AG04449 (cell line): ENCODE results near the gene NEIL3.

Experiments used
- CTCF ChIA-PET: fragments of 350-600 bp; formaldehyde crosslinking; extraction: SDS; loops from one replicate; lab custom pipeline; 2021; ENCODE audit warnings: antibody characterized with exemption; lab: Yijun Ruan, JAX
- POLR2A ChIA-PET: fragments of 400-600, 350-600 bp; formaldehyde crosslinking; extraction: SDS; loops from one replicate; lab custom pipeline; 2020; ENCODE audit warnings: antibody characterized with exemption, inconsistent platforms; lab: Yijun Ruan, JAX
- DNase-seq: peaks from one replicate; pipeline ENCODE4 v3.0.0-alpha.2; 2010; ENCODE audit warnings: low read depth, low spot score
- H3K4me3 ChIP-seq: 2 replicates; pipeline ENCODE4 v1.5.1; 2011; ENCODE audit warnings: low read depth, mild to moderate bottlenecking, control low read depth, low read length
- TF ChIP-seq, protein P1 (sequence below): IDR thresholded peaks from one replicate; pipeline ENCODE4 v1.5.1; 2011; ENCODE audit warnings: mild to moderate bottlenecking, moderate library complexity, low read length, control low read depth, inconsistent platforms; ENCODE audit not compliant: insufficient read depth; ENCODE audit errors: missing control alignments

The NEIL3 gene

DNA sequence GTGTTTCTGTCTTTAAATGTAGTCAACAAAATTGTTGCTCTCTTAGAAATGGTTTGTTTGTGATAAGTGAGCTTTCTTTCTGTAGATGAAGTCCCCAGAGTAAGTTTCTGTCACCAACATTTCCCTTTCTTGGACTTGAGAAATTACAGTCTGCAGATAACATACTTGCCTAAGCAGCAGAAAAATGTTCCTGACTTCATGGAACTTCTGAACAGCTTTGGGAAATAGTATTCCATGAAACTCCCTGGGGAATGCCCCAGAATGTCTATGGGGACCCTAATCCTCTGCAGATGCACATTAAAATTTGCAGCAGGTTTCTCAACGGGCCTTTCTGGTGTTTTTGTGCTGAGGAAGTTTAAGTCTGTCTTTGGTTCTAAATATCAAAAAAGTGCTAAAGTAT, 38.6 kb upstream of the NEIL3 start:
- POLR2A ChIA-PET, result no interaction called here
- no peak overlapping the region for H3K4me3 ChIP-seq
- CTCF ChIA-PET, result no interaction called here
- no peak for DNase-seq
- TF ChIP-seq, protein P1, sequence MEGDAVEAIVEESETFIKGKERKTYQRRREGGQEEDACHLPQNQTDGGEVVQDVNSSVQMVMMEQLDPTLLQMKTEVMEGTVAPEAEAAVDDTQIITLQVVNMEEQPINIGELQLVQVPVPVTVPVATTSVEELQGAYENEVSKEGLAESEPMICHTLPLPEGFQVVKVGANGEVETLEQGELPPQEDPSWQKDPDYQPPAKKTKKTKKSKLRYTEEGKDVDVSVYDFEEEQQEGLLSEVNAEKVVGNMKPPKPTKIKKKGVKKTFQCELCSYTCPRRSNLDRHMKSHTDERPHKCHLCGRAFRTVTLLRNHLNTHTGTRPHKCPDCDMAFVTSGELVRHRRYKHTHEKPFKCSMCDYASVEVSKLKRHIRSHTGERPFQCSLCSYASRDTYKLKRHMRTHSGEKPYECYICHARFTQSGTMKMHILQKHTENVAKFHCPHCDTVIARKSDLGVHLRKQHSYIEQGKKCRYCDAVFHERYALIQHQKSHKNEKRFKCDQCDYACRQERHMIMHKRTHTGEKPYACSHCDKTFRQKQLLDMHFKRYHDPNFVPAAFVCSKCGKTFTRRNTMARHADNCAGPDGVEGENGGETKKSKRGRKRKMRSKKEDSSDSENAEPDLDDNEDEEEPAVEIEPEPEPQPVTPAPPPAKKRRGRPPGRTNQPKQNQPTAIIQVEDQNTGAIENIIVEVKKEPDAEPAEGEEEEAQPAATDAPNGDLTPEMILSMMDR, result no peak

DNA sequence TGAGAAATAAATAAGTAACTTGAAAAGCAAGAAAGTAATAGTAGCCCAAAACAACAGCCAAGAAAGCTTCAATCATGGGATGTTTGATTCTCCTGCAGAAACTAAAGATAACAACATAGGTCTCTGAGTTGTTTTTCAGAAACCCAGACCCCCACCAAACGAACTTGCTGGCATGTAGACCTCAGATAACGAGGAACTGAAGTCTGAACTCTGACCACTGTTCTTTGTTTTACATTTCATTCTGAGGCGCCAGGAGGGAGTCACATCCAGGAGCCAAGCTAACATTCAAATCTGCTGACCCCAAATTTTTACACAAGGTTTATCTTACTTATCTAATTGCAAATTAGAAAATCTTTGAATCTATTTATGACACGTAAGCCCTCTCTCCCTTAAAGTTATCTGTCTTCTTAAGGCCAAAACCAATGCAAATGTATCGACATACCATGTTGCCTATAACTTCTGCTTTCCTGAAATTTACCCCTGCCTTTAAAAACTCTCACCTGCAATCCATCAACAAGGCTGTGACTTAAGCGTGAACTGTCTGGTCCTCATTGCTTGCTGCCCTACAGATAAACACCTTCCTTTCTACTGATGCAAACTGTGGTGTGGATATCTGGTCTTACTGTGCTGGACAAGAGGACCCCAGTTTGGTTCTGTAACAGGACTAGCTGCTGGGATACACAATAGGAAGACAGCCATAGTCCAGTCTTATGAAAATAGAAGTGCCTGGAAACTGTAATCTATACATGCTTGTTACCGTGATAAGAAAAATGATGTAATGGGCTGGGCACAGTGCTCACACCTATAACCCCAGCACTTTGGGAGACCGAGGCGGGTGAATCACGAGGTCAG, 37.5 kb upstream of the NEIL3 start:
- TF ChIP-seq, protein P1, result no peak
- H3K4me3 ChIP-seq, result no peak overlapping the region
- ChIA-PET POLR2A (no interaction called here), CTCF (interaction anchor here (0.7 kb wide), 1 partner anchor 68 kb away, joined by 3 read pairs; no protein-coding TSS in a partner anchor)
- DNase-seq, result no peak

DNA sequence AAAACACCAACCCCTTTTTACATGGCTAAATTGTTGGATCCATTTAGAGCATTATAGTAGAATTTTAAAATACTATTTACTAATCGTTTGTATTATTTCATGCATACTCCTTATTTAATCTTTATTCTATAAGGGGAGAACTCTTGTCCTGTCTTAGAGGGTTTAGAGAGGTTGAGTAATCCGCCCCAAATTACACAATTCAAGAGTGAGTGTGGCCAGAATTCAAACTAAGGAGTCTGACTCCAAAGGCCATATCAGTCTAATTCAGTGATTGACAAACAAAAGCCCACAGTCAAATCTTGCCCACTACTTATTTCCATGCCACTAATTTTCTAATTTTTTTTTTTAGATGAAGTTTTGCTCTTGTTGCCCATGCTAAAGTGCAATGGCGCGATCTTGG, 33.7 kb upstream of the NEIL3 start:
- ChIA-PET POLR2A (no interaction called here), CTCF (interaction anchor here (1.5 kb wide), 1 partner anchor 26 kb away, joined by 6 read pairs; no protein-coding TSS in a partner anchor)
- no peak overlapping the region for H3K4me3 ChIP-seq
- TF ChIP-seq, protein P1, result no peak
- DNase-seq, result no peak

DNA sequence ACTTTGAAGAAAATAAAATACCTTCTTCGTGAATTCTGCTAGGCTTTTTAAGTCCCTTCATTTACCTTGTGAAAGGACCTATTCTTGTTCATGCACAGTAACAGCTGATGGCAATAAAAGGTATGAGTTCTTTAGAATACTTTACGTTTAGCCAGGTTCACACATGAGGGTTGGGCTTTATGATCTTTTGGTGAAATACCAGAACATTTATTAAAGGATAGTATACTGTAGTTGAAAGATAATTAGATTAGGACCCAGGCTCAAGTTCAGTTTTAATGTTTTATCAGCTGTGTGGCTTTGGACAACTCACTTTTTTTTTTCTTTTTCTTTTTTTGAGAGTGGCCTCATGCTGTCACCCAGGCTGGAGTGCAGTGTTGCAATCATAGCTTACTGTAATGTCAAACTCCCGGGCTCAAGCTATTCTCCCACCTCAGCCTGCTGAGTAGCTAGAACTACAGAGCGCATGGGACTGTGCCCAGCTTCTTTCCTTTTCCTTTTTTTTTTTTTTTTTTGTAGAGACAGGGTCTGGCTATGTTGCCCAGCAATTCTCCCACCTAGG, 28.2 kb upstream of the NEIL3 start:
- DNase-seq, result no peak
- TF ChIP-seq, protein P1, result no peak
- ChIA-PET CTCF (interaction anchor here (0.9 to 1.5 kb wide), 4 partner anchors 15 to 57 kb away, joined by 3 to 4 read pairs (median 3); no protein-coding TSS in a partner anchor), POLR2A (no interaction called here)
- H3K4me3 ChIP-seq, result no peak overlapping the region

DNA sequence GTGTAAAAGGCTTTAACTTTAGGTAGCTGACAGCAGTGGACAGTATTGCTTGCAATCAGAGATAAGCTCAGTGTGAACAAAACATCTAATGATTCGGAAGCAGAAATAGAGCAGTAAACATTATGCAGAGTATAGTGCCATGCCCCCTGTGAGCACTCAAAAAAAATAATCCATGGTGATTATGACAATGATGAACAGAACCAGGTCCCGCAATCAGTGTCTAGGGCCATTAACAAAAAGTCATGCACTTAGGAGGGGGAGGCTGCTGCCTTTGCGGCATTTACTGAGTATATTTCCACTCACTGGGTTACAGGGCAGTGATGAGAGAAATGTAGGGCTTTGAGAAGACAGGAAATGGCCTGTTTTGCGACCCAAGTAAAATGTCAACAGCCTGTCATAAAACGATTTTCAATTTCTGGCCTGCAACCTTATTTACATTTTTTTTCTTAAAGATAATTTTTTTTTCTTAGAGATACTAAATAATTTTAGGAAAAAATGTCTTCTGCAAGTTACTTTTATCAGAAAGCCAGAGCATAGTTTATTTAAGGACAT, 27.3 kb upstream of the NEIL3 start:
- CTCF ChIA-PET, result interaction anchor here (1.0 kb wide), 1 partner anchor 32 kb away, joined by 4 read pairs; no protein-coding TSS in a partner anchor
- no peak for DNase-seq
- no peak overlapping the region for H3K4me3 ChIP-seq
- TF ChIP-seq, protein P1, result no peak
- POLR2A ChIA-PET, result no interaction called here

DNA sequence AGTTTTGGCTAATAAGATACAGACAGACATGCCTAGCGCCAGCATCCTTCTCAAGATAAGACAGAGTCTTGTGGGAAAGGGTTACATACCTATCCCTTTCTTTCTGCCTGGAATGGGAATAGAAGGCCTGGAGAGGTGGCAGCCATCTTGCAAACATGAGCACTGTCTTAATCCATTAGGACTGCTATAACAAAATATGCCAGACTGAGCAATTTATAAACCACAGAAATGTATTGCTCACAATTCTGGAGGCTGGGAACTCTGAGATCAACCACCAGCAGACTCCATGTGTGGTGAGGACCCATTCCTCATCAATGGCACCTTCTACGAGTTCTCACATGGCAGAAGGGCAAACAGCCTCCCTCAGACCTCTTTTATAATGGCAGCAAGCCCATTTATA, 26.5 kb upstream of the NEIL3 start:
- no peak overlapping the region for H3K4me3 ChIP-seq
- CTCF ChIA-PET, result no interaction called here
- DNase-seq, result peak; percentile 37
- POLR2A ChIA-PET, result no interaction called here
- TF ChIP-seq, protein P1, result no peak
